HCT116 (cell line): ENCODE measurements around the gene TLCD2.

ENCODE experiments used
- CEBPB ChIP-seq: IDR thresholded peaks from 2 replicates; pipeline ENCODE4 v1.6.1; 2012; ENCODE audit warnings: low read depth
- EGR1 ChIP-seq: IDR thresholded peaks from 2 replicates; pipeline ENCODE4 v1.6.1; 2012; ENCODE audit warnings: low read depth
- EZH2 ChIP-seq: fragments of 200-600 bp; sonication (generic); IDR thresholded peaks from 2 replicates; pipeline ENCODE4 v1.6.1; 2017; ENCODE audit warnings: antibody characterized with exemption, mixed run types
- EZH2phosphoT487 ChIP-seq: fragments of 200-600 bp; IDR thresholded peaks from 2 replicates; pipeline ENCODE4 v1.6.1; 2018; ENCODE audit warnings: antibody characterized with exemption, borderline replicate concordance
- POLR2A ChIP-seq: IDR thresholded peaks from 2 replicates; pipeline ENCODE4 v1.7.0; 2011; ENCODE audit warnings: borderline replicate concordance; ENCODE audit not compliant: insufficient read depth, insufficient read length; ENCODE audit errors: extremely low read depth
- POLR2AphosphoS5 ChIP-seq: IDR thresholded peaks from 2 replicates; pipeline ENCODE4 v1.6.1; 2011; ENCODE audit warnings: mild to moderate bottlenecking, low read depth, low read length, moderate library complexity
- RAD21 ChIP-seq: IDR thresholded peaks from 2 replicates; pipeline ENCODE4 v1.6.1; 2012; ENCODE audit warnings: low read depth, mild to moderate bottlenecking
- TCF7L2 ChIP-seq: IDR thresholded peaks from 2 replicates; pipeline ENCODE4 v1.7.0; 2011; ENCODE audit warnings: borderline replicate concordance, inconsistent platforms; ENCODE audit not compliant: insufficient read depth, insufficient read length; ENCODE audit errors: extremely low read depth
- YY1 ChIP-seq: IDR thresholded peaks from 2 replicates; pipeline ENCODE4 v1.6.1; 2011; ENCODE audit warnings: low read length, low read depth, moderate library complexity, mild to moderate bottlenecking; ENCODE audit not compliant: insufficient replicate concordance; ENCODE audit errors: extremely low read depth
- TF ChIP-seq, protein P1 (sequence below), 3 experiments: fragments of 200-600 bp in 1 of 3; sonication (generic) in 1 of 3; IDR thresholded peaks in 2 of 3; conservative IDR thresholded peaks in 1 of 3; 2 replicates each; pipeline ENCODE4 v1.5.1; 2012 to 2017; ENCODE audit warnings: low read depth in 2 of 3, low read length in 2 of 3, antibody characterized with exemption in 1 of 3, borderline replicate concordance in 1 of 3, control low read depth in 1 of 3, mild to moderate bottlenecking in 1 of 3, mixed read lengths in 1 of 3, mixed run types in 1 of 3, moderate library complexity in 1 of 3; ENCODE audit not compliant: insufficient read depth in 1 of 3
- TF ChIP-seq, protein P2 (sequence below): IDR thresholded peaks from 2 replicates; pipeline ENCODE4 v1.6.1; 2012; ENCODE audit warnings: low read depth

DNA sequence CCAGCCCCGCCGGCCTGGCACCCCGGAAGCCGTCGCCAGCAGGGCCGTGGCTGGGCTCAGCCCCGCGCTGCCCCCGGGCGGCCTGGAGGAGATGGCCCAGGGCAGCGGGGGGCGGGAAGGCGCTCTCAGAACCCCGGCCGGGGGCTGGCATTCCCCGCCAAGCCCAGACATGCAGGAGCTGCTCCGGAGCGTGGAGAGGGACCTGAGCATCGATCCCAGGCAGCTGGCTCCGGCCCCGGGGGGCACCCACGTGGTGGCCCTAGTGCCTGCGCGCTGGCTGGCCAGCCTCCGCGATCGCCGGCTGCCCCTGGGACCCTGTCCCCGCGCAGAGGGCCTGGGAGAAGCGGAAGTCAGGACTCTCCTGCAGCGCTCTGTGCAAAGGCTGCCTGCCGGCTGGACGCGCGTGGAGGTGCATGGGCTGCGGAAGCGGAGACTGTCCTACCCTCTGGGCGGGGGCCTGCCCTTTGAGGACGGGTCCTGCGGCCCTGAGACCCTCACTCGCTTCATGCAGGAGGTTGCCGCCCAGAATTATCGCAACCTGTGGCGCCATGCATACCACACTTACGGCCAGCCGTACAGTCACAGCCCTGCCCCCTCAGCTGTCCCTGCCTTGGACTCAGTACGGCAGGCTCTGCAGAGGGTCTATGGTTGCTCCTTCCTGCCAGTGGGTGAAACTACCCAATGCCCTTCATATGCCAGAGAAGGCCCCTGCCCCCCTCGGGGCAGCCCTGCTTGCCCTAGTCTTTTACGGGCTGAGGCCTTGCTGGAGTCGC lies 14.9 kb upstream of the TLCD2 start:
- TF ChIP-seq CEBPB (no peak), EZH2phosphoT487 (no peak), POLR2A (no peak), EZH2 (no peak), TCF7L2 (no peak), POLR2AphosphoS5 (no peak), YY1 (no peak), EGR1 (no peak), RAD21 (no peak)
- TF ChIP-seq, protein P1, sequence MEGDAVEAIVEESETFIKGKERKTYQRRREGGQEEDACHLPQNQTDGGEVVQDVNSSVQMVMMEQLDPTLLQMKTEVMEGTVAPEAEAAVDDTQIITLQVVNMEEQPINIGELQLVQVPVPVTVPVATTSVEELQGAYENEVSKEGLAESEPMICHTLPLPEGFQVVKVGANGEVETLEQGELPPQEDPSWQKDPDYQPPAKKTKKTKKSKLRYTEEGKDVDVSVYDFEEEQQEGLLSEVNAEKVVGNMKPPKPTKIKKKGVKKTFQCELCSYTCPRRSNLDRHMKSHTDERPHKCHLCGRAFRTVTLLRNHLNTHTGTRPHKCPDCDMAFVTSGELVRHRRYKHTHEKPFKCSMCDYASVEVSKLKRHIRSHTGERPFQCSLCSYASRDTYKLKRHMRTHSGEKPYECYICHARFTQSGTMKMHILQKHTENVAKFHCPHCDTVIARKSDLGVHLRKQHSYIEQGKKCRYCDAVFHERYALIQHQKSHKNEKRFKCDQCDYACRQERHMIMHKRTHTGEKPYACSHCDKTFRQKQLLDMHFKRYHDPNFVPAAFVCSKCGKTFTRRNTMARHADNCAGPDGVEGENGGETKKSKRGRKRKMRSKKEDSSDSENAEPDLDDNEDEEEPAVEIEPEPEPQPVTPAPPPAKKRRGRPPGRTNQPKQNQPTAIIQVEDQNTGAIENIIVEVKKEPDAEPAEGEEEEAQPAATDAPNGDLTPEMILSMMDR (IDR thresholded peaks at IDR 0.05 in 2 of 3, conservative IDR thresholded peaks at IDR 0.05 in 1 of 3; ENCODE audit: borderline replicate concordance in 1 of 3, insufficient read depth in 1 of 3, low read depth in 2 of 3, low read length in 2 of 3), result no peak
- TF ChIP-seq, protein P2, sequence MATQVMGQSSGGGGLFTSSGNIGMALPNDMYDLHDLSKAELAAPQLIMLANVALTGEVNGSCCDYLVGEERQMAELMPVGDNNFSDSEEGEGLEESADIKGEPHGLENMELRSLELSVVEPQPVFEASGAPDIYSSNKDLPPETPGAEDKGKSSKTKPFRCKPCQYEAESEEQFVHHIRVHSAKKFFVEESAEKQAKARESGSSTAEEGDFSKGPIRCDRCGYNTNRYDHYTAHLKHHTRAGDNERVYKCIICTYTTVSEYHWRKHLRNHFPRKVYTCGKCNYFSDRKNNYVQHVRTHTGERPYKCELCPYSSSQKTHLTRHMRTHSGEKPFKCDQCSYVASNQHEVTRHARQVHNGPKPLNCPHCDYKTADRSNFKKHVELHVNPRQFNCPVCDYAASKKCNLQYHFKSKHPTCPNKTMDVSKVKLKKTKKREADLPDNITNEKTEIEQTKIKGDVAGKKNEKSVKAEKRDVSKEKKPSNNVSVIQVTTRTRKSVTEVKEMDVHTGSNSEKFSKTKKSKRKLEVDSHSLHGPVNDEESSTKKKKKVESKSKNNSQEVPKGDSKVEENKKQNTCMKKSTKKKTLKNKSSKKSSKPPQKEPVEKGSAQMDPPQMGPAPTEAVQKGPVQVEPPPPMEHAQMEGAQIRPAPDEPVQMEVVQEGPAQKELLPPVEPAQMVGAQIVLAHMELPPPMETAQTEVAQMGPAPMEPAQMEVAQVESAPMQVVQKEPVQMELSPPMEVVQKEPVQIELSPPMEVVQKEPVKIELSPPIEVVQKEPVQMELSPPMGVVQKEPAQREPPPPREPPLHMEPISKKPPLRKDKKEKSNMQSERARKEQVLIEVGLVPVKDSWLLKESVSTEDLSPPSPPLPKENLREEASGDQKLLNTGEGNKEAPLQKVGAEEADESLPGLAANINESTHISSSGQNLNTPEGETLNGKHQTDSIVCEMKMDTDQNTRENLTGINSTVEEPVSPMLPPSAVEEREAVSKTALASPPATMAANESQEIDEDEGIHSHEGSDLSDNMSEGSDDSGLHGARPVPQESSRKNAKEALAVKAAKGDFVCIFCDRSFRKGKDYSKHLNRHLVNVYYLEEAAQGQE, result no peak
